K562 (cell line): Measurements from ENCODE around the gene RGS8. TPM values are rescaled to one million over a fixed set of nuclear protein-coding genes. Genes with fewer than 3 reads are reported as not detected.

Experiments used
- ATAC-seq: fragments of 200-7000 bp; cut with Tn5 transposase; 3 replicates; pipeline ENCODE4 v1.9.1; 2020; ENCODE audit warnings: moderate library complexity
- BruUV-seq: library from RNA; stranded (reverse); fragments of 400-500 nt; replicated peaks from 2 replicates; lab custom pipeline; 2021; lab: Mats Ljungman, UMichigan
- CTCF ChIA-PET: fragments of 300-600 bp; formaldehyde crosslinking; extraction: SDS; loops from one replicate; lab custom pipeline; 2021; ENCODE audit warnings: low intra/inter-chr PET ratio; lab: Yijun Ruan, JAX
- POLR2A ChIA-PET: fragments of 300-600, 350-650 bp; sonication (Branson Sonifier 250); formaldehyde crosslinking; extraction: SDS; loops from one replicate; lab custom pipeline; 2021; ENCODE audit warnings: antibody characterized with exemption, inconsistent platforms; lab: Yijun Ruan, JAX
- DNase-seq, 4 experiments: peaks; one replicate each; pipeline versions ENCODE4 v3.0.0 to v3.0.0-alpha.2; 2011 to 2018; ENCODE audit warnings: low spot score in 3 of 4, mixed read lengths in 3 of 4; ENCODE audit errors: extremely low read depth in 1 of 4
- FAIRE-seq: peaks from 2 replicates; lab custom pipeline; 2011; peaks lifted over from hg19 to GRCh38; lab: Jason Lieb, UNC
- H2AFZ ChIP-seq: 2 replicates; pipeline ENCODE4 v1.6.0; 2011; ENCODE audit warnings: low read depth, low read length, control low read depth, inconsistent platforms
- H3K27ac ChIP-seq: fragments of 200-600 bp; 3 replicates; pipeline ENCODE4 v1.8.0; 2011; ENCODE audit warnings: low read depth, mild to moderate bottlenecking, control low read depth, inconsistent platforms, low read length, moderate library complexity, mixed read lengths; ENCODE audit errors: extremely low read depth
- H3K27me3 ChIP-seq, 2 experiments: fragments of 300-600 bp in 1 of 2; 2 replicates in 1 of 2; 3 replicates in 1 of 2; pipeline versions ENCODE4 v1.6.0 to v1.8.0; 2011; ENCODE audit warnings: inconsistent platforms in 2 of 2, low read length in 2 of 2, mild to moderate bottlenecking in 1 of 2, mixed read lengths in 1 of 2, moderate library complexity in 1 of 2; ENCODE audit not compliant: control insufficient read depth in 2 of 2, insufficient read depth in 2 of 2
- H3K36me3 ChIP-seq: fragments of 300-600 bp; 3 replicates; pipeline ENCODE4 v1.8.0; 2011; ENCODE audit warnings: mild to moderate bottlenecking, low read length, inconsistent platforms; ENCODE audit not compliant: control insufficient read depth, insufficient read depth
- H3K4me1 ChIP-seq, 2 experiments: fragments of 200-600 bp in 1 of 2; replicated peaks in 1 of 2; 2 replicates in 1 of 2; 3 replicates in 1 of 2; pipeline versions ENCODE4 v1.5.1 to v1.8.0; 2011; ENCODE audit warnings: inconsistent platforms in 2 of 2, low read length in 2 of 2, mild to moderate bottlenecking in 1 of 2, mixed read lengths in 1 of 2, moderate library complexity in 1 of 2; ENCODE audit not compliant: control insufficient read depth in 2 of 2, insufficient read depth in 2 of 2
- H3K4me2 ChIP-seq: 2 replicates; pipeline ENCODE4 v1.6.1; 2011; ENCODE audit warnings: low read length, control low read depth, inconsistent platforms, mixed read lengths; ENCODE audit not compliant: insufficient read depth
- H3K4me3 ChIP-seq: fragments of 200-600 bp; sonication (generic), shearing (Covaris generic); 2 replicates; pipeline ENCODE4 v1.5.1; 2016; ENCODE audit warnings: control low read depth, inconsistent platforms
- H3K79me2 ChIP-seq: fragments of 200-600 bp; 3 replicates; pipeline ENCODE4 v1.8.0; 2011; ENCODE audit warnings: low read length, inconsistent platforms; ENCODE audit not compliant: control insufficient read depth, insufficient read depth
- H3K9ac ChIP-seq, 2 experiments: 2 replicates each; pipeline versions ENCODE4 v1.6.0 to v1.6.1; 2011; ENCODE audit warnings: low read depth in 2 of 2, low read length in 2 of 2, control low read depth in 1 of 2, inconsistent platforms in 1 of 2, mild to moderate bottlenecking in 1 of 2, mixed read lengths in 1 of 2; ENCODE audit not compliant: insufficient read depth in 1 of 2
- H3K9me1 ChIP-seq: one replicate; pipeline ENCODE4 v1.6.0; 2011; ENCODE audit warnings: inconsistent platforms, mild to moderate bottlenecking, low read length, moderate library complexity; ENCODE audit not compliant: control insufficient read depth, insufficient read depth
- H3K9me3 ChIP-seq: replicated peaks from 2 replicates; pipeline ENCODE4 v1.5.1; 2011; ENCODE audit warnings: low read depth, low read length, inconsistent platforms; ENCODE audit not compliant: control insufficient read depth, insufficient read depth
- H4K20me1 ChIP-seq: replicated peaks from 2 replicates; pipeline ENCODE4 v1.6.1; 2011; ENCODE audit warnings: low read length, inconsistent platforms, mixed read lengths; ENCODE audit not compliant: control insufficient read depth, insufficient read depth
- CBX3 ChIP-seq, 2 experiments: IDR thresholded peaks; 1 replicate in 1 of 2; 2 replicates in 1 of 2; pipeline ENCODE4 v1.6.1; 2012; ENCODE audit warnings: inconsistent platforms in 2 of 2, low read length in 2 of 2, borderline replicate concordance in 1 of 2, control low read depth in 1 of 2
- HNRNPUL1 ChIP-seq: fragments of 200-400 bp; formaldehyde crosslinking; IDR thresholded peaks from 2 replicates; pipeline ENCODE4 v1.6.1; 2017; ENCODE audit warnings: low read length
- RBFOX2 ChIP-seq: fragments of 200-400 bp; formaldehyde crosslinking; IDR thresholded peaks from 2 replicates; pipeline ENCODE4 v1.6.1; 2017; ENCODE audit warnings: low read depth, mild to moderate bottlenecking, low read length, moderate library complexity
- U2AF1 ChIP-seq: fragments of 200-400 bp; formaldehyde crosslinking; optimal IDR thresholded peaks from 2 replicates; pipeline ENCODE3; 2017; ENCODE audit warnings: mild to moderate bottlenecking, low read depth, low read length, moderate library complexity
- ZNF274 ChIP-seq: IDR thresholded peaks from 2 replicates; pipeline ENCODE4 v1.6.1; 2011; ENCODE audit warnings: low read depth, mild to moderate bottlenecking, low read length, moderate library complexity, borderline replicate concordance
- WGBS: fragments of 100-300 bp; shearing (Covaris generic); methylation state at CpG from one replicate; pipeline ENCODE4 v1.1.6; 2016; ENCODE audit warnings: low coverage, mixed read lengths; ENCODE audit not compliant: insufficient coverage; ENCODE audit errors: missing lambda C conversion rate; 5-methylcytosine and 5-hydroxymethylcytosine counted together
- in situ Hi-C: fragments of 300-500 bp; cut with MboI; formaldehyde crosslinking; loops from 4 replicates; pipeline ENCODE4 v1.15.0; 2018; ENCODE audit warnings: inconsistent platforms, mixed read lengths
- intact Hi-C: fragments of 100-400 bp; cut with micrococcal nuclease; formaldehyde crosslinking; loops from 2 replicates; pipeline ENCODE4 v1.14.2; 2022
- polyA plus RNA-seq, 8 experiments: library from polyadenylated mRNA; depleted of rRNA in 4 of 8; stranded (reverse) in 5 of 8; unstranded in 3 of 8; fragments of >200 nt; fragmentation: Nextera tagmentation in 2 of 8; fragmentation: Illumina TruSeq in 1 of 8; extraction: Ambion mirVana in 2 of 8; extraction: Trizol in 1 of 8; gene quantifications; 2 replicates each; pipeline versions ENCODE4 v1.2.1 to v1.2.3, GENCODE V29; 2011 to 2014; ENCODE audit warnings: inconsistent platforms in 1 of 8, missing spikeins in 1 of 8
- total RNA-seq, 7 experiments: library from RNA; depleted of rRNA in 6 of 7; stranded (reverse); fragments of >200 nt in 6 of 7; fragmentation: Illumina TruSeq in 2 of 7; extraction: Trizol in 2 of 7; gene quantifications; 2 replicates each; pipeline versions ENCODE4 v1.2.1 to v1.2.3, GENCODE V29; 2011 to 2021; ENCODE audit warnings: low replicate concordance in 1 of 7

The RGS8 gene
- total and polyA plus RNA-seq, 9 of the 15 experiments (the other 6 are each of a cell fraction or from before 2014, with no cell fraction given): not detected

DNA sequence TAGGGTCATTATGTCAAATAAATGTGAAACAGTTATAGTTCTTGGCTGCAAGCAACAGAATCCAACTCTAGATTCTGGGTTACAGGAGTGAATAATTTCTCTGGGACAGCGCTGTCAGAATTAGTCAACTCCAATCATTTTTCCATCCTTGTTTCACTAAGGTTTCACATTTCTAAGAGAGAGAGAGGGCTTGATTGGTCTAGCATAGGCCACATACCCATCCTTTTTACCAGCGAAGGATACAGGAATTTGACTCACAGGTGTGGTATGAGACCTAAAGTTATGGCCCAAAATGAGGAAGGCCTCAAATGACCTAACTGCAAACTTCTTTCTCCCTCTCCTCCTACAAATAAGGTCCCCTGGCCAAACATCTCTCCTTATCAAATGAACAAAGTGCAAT, 25.5 kb upstream of the RGS8 start:
- 2% methylated on average over 2 of the region's 2 CpGs for WGBS
- no peaks in the 10 kb centered on the region for H3K9me3 ChIP-seq
- no peaks in the 10 kb centered on the region for H3K4me1 ChIP-seq
- H3K27me3 ChIP-seq: peaks cover 3 to 23% of the 10 kb centered on the region in 2 experiments; a peak in 4 of 5 replicates
- ChIA-PET POLR2A (no interaction called here), CTCF (no interaction called here)
- FAIRE-seq (no peak), ATAC-seq (no peak), DNase-seq (no peak)
- no TSS peak for BruUV-seq
- H3K79me2 ChIP-seq: no peaks in the 10 kb centered on the region
- in situ Hi-C loops: no loop called here
- no peaks in the 10 kb centered on the region for H3K36me3 ChIP-seq
- intact Hi-C loops: loop anchor here (5.0 kb wide), 1 partner anchor 72 kb away; no protein-coding TSS in a partner anchor
- H3K4me3 ChIP-seq: no peak overlapping the region
- no peaks in the 10 kb centered on the region for H3K9me1 ChIP-seq
- H3K4me2 ChIP-seq: no peak overlapping the region
- no peak overlapping the region for H3K27ac ChIP-seq
- no peak overlapping the region for H2AFZ ChIP-seq
- H4K20me1 ChIP-seq: no peaks in the 10 kb centered on the region
- H3K9ac ChIP-seq: no peak overlapping the region
- no peak for TF ChIP-seq ZNF274

DNA sequence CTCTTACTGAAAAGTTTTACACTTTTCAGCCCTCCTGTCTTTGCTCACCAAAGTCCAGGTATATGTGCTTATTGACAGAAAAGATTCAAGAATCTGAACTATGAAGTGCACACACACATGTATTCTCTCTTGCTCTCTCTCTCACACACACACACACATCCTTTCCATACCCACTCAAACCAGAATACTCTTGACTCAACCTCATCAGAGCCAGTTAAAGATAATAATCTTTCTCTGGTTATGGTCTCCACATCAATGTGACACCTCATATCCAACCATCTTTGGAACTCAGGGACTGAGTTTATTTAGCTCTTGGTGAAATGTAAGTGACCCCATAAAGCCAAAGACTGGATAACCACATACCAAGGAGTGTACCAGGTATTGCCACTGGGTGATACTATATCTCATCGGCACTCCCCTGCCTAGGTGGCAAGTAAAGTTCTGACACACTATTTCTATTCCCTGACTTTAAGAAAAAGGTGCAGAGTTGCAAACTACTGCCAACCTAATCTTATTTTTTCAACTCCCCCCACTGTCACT, 24.9 kb upstream of the RGS8 start:
- peaks cover 3 to 28% of the 10 kb centered on the region in 2 experiments; a peak in 4 of 5 replicates for H3K27me3 ChIP-seq
- no peak overlapping the region for H3K4me3 ChIP-seq
- H3K4me1 ChIP-seq: no peaks in the 10 kb centered on the region
- no peaks in the 10 kb centered on the region for H3K9me3 ChIP-seq
- no peaks in the 10 kb centered on the region for H3K9me1 ChIP-seq
- no peak for FAIRE-seq
- no peak overlapping the region for H3K9ac ChIP-seq
- TF ChIP-seq CBX3 (IDR thresholded peaks at IDR 0.05; ENCODE audit: borderline replicate concordance in 1 of 2, low read length in 2 of 2) (no peak), RBFOX2 (no peak), HNRNPUL1 (no peak), U2AF1 (no peak)
- no peaks in the 10 kb centered on the region for H3K36me3 ChIP-seq
- WGBS: 0% methylated on average over 1 of the region's 1 CpG
- in situ Hi-C loops: no loop called here
- BruUV-seq: no TSS peak
- ChIA-PET POLR2A (no interaction called here), CTCF (no interaction called here)
- no peaks in the 10 kb centered on the region for H3K79me2 ChIP-seq
- H2AFZ ChIP-seq: no peak overlapping the region
- no peak overlapping the region for H3K27ac ChIP-seq
- intact Hi-C loops: loop anchor here (5.0 kb wide), 1 partner anchor 73 kb away; no protein-coding TSS in a partner anchor
- no peak for DNase-seq
- ATAC-seq: no peak
- no peaks in the 10 kb centered on the region for H4K20me1 ChIP-seq
- H3K4me2 ChIP-seq: no peak overlapping the region
